Head of caudate nucleus (tissue), 42 donors: ENCODE measurements around the gene OR8K3.
A peak's percentile ranks its signal among the peaks of the same experiment; 100 is the strongest.

Experiments used
- DNase-seq, 42 donors: peaks; one replicate each; pipeline versions ENCODE4 v3.0.0 to v3.0.0-alpha.2; 2020 to 2021; ENCODE audit warnings: mixed read lengths in 7 of 42
- intact Hi-C: fragments of 100-400 bp; cut with DNase I; formaldehyde crosslinking; loops from one replicate; pipeline ENCODE4 v1.15.0; 2022

Gene OR8K3

GRCh38 chr11:56314844-56315243, at the start of gene OR8K3:
TSS of gene OR8K3 (plus strand) at chr11:56315144. CDS start at chr11:56318307, 3,163 bp downstream.
- no peak for DNase-seq
- intact Hi-C loops, result no loop called here

DNA sequence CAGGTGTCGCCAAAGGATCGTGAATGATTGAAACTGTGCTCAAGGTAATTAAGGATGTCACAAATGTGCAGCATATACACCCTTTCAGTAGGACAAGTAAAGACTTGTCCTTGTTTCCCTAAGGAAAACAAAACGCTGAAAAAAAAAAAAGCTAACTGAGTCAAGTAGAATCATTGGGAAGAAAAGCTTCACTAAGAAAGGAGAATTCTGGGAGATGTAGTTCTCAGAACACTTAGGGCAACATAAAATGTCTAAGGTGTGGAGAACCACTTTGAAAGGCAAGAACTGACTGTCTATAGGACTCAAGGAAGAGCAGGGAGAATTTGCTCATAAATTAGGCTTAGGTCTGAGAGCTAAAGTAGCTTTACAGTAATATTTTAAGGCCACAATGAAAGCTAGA, 43.9 kb upstream of the OR8K3 start:
- DNase-seq, result no peak
- intact Hi-C loops, result no loop called here

- intact Hi-C loops, result no loop called here
- DNase-seq, result no peak
These were observed 41.1 kb upstream of the OR8K3 start, which contains the start of gene OR5T1 for GRCh38 chr11:56273854-56274253. TSS of gene OR5T1 (plus strand) at chr11:56274154. CDS start at chr11:56275639, 1,485 bp downstream.

DNA sequence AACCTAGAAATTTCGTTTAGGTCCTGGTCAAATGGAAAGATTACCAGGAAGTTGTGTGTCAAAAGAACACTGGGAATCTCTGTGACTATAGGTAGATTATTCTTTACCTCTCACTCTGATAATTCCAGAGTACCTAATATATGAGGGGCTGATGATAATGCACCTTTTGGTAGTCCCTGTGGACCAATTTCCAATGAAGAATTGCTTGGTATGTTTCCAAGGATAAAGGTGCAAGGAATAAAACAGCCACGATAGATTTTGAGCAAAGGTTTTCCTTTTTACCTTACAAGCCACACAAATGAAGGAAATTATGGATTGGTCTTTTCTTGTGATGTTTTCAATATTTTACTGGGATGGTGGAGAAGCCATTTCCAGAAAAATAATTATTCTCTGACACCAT, 22.8 kb upstream of the OR8K3 start, which contains the start of gene OR8H1:
Gene OR8H1, minus strand, starts transcription at position 101 of the 400 bp plus-strand sequence. CDS start 1,192 bp downstream, outside the sequence.
- intact Hi-C loops, result no loop called here
- DNase-seq, result no peak

DNA sequence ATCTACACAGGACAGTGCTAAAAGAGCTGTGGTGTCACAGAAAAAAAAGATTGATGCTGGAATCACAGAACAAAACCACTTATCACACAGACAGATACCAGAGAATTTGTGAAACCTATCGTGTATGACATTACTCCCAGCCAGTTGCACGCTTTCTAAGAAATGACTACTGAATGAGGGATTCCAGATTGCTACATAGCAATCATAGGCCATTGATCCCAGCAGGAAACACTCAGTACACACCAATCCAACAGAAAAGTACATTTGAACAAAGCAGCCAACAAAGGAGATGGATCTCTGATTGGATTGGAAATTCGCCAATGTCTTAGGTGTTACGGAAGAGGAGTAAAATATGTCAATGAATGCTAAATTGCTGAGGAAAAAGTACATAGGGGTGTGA, 18.0 kb upstream of the OR8K3 start:
- intact Hi-C loops, result no loop called here
- no peak for DNase-seq

- DNase-seq, result no peak
- intact Hi-C loops, result no loop called here
These were observed 7.1 kb upstream of the OR8K3 start for GRCh38 chr11:56307836-56308235.

DNA sequence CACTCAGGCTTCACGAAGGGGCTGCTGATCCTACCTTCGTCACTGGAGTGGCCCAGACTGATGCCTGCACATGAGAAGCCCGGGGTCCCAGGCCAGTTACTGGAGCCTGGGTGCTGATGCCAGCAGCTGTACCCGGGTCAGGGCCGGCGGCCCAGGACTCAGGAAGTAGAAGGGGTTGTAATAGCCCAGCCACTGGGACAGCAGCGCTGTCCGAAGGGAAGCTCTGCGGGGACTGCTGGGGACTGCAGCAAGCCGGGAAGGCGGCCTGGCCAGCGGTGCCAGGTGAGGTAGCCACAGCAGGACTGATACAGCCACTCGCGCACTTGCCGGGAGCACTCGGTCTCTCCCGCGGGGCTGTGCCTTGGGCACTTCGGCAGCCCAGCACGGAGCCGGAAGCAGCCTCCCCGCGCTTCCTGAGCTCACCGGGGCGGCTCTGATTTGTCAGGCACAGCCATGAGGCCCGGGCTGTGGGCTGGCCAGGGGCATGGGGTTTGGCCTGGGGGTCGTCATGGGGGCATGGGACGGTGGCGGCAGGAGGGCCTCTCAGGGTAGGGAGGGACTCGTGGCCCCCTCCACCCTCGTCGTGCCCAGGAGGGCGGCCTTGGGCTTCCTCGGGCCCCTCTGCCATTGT, 17.0 kb downstream of the OR8K3 start:
- intact Hi-C loops, result no loop called here
- DNase-seq, result peak in 1 of 42 donors; percentile 30

DNA sequence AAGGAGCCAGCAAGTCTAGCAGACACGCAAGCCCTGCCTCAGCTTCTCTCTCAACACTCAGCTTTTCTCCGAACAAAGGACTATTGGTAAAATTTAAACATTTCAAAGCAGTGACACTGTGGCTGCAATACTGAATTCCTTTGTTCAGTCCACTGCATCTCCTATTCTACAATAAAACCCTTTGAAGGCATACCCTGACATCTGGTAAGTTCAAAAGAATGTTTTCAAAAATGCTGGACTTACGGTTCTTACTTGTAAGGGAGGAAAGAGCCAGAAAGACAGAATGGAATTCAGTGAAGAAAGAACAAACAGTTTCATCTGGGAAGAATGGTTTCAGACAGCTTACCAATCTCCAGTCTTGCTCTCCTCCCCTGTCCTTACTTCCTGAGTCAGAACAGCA, 18.2 kb downstream of the OR8K3 start:
- intact Hi-C loops, result no loop called here

DNA sequence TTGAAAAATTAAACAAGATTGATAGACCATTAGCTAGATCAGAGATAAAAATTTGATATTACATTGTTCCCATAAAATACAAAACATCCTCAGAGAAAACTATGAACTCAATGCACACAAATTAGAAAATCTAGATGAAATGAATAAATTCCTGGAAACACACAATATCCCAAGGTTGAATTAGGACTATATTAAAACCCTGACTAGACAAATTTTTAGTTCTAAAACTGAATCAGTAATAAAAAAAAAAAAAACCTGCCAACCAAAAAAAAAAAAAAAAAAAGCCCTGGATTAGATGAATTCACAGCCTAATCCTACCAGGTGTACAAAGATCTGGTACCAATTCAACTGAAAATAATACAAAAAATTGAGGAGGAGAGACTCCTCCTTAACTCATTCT, 25.3 kb downstream of the OR8K3 start:
- intact Hi-C loops, result no loop called here
- DNase-seq, result no peak

More for the DNA sequence above, 18.2 kb downstream of the OR8K3 start:
- DNase-seq, result no peak

- no peak for DNase-seq
- intact Hi-C loops, result no loop called here
These were observed 30.8 kb downstream of the OR8K3 start, which contains the start of gene OR8K1 for GRCh38 chr11:56345739-56346138. TSS of gene OR8K1 (plus strand) at chr11:56346039. CDS start at chr11:56346039, 0 bp downstream.

- DNase-seq, result no peak
- intact Hi-C loops, result no loop called here
These were observed 39.0 kb downstream of the OR8K3 start, which contains the start of gene OR8J1 for GRCh38 chr11:56353991-56354390. TSS of gene OR8J1 (plus strand) at chr11:56354291. CDS start at chr11:56360247, 5,956 bp downstream.
